ENCODE data around the gene DSP. TPM values are rescaled to one million over a fixed set of nuclear protein-coding genes. Genes with fewer than 3 reads are reported as not detected.

Gene DSP
- total and polyA plus RNA-seq, 2 experiments from 2014 or later, result 73.7 to 156 TPM

GRCh38 chr6:7633361-7633760 is 91.9 kb downstream of the DSP start:
- TF ChIP-seq CTCF (IDR thresholded peaks at IDR 0.05; ENCODE audit: poor library complexity) (no peak), EZH2phosphoT487 (IDR thresholded peaks at IDR 0.05; ENCODE audit: low read depth, severe bottlenecking, unreplicated experiment) (no peak), EZH2 (IDR thresholded peaks at IDR 0.05; ENCODE audit: borderline replicate concordance) (no peak)
- no peak for DNase-seq (ENCODE audit: low spot score)
- Histone ChIP-seq H3K4me3 (no peak overlapping the region), H3K9me2 (replicated peaks; ENCODE audit: insufficient read depth) (no peaks in the 10 kb centered on the region), H3K27ac (no peak overlapping the region), H3K9me3 (ENCODE audit: low read depth) (no peaks in the 10 kb centered on the region), H3K79me2 (no peaks in the 10 kb centered on the region), H3K27me3 (no peaks in the 10 kb centered on the region), H3K4me1 (ENCODE audit: insufficient read depth) (peaks cover 8% of the 10 kb centered on the region), H2AFZ (no peak overlapping the region), H4K20me1 (ENCODE audit: insufficient read depth, poor library complexity, severe bottlenecking) (no peaks in the 10 kb centered on the region), H3K36me3 (replicated peaks; ENCODE audit: insufficient read depth, low read depth) (no peaks in the 10 kb centered on the region), H3K4me2 (no peak overlapping the region)
- 50% methylated on average over 4 of the region's 4 CpGs for WGBS (ENCODE audit: low lambda C conversion rate, missing lambda C conversion rate)

GRCh38 chr6:7636151-7636550 is 94.7 kb downstream of the DSP start:
- Histone ChIP-seq H3K4me1 (ENCODE audit: insufficient read depth) (peaks cover 12% of the 10 kb centered on the region), H3K4me2 (no peak overlapping the region), H4K20me1 (ENCODE audit: insufficient read depth, poor library complexity, severe bottlenecking) (no peaks in the 10 kb centered on the region), H3K27me3 (no peaks in the 10 kb centered on the region), H2AFZ (no peak overlapping the region), H3K79me2 (no peaks in the 10 kb centered on the region), H3K9me3 (ENCODE audit: low read depth) (no peaks in the 10 kb centered on the region), H3K27ac (no peak overlapping the region), H3K9me2 (replicated peaks; ENCODE audit: insufficient read depth) (no peaks in the 10 kb centered on the region), H3K4me3 (no peak overlapping the region), H3K36me3 (replicated peaks; ENCODE audit: insufficient read depth, low read depth) (no peaks in the 10 kb centered on the region)
- DNase-seq (ENCODE audit: low spot score), result no peak
- 100% methylated on average over 1 of the region's 1 CpG for WGBS (ENCODE audit: low lambda C conversion rate, missing lambda C conversion rate)
- TF ChIP-seq EZH2phosphoT487 (IDR thresholded peaks at IDR 0.05; ENCODE audit: low read depth, severe bottlenecking, unreplicated experiment) (no peak), CTCF (IDR thresholded peaks at IDR 0.05; ENCODE audit: poor library complexity) (no peak), EZH2 (IDR thresholded peaks at IDR 0.05; ENCODE audit: borderline replicate concordance) (no peak)

Other genes with a start within 250 kb of the DSP start
- gene SSR1, start 228.5 kb upstream of the DSP start, total RNA-seq, result 170 and 177 TPM in 2 replicates
- 191 and 195 TPM in 2 replicates for gene SSR1, start 228.5 kb upstream of the DSP start, polyA plus RNA-seq
- gene CAGE1, start 151.9 kb upstream of the DSP start, total RNA-seq, result 0.17 TPM in 1 of 2 replicates, not detected in the other
- gene CAGE1, start 151.9 kb upstream of the DSP start, polyA plus RNA-seq, result not detected in 2 replicates
- 15.5 and 15.6 TPM in 2 replicates for gene RIOK1, start 151.9 kb upstream of the DSP start, total RNA-seq
- gene RIOK1, start 151.9 kb upstream of the DSP start, polyA plus RNA-seq, result 19.2 and 19.6 TPM in 2 replicates
- 14.6 and 15.3 TPM in 2 replicates for gene SNRNP48, start 48.5 kb downstream of the DSP start, total RNA-seq
- gene SNRNP48, start 48.5 kb downstream of the DSP start, polyA plus RNA-seq, result 4.0 and 7.6 TPM in 2 replicates
- gene BMP6, start 184.4 kb downstream of the DSP start, total RNA-seq, result 2.9 and 4.3 TPM in 2 replicates
- gene BMP6, start 184.4 kb downstream of the DSP start, polyA plus RNA-seq, result 3.5 and 4.0 TPM in 2 replicates

Data from hepatocyte (in vitro differentiated cells).